Measurements from ENCODE around the gene CADPS. TPM values are rescaled to one million over a fixed set of nuclear protein-coding genes. Genes with fewer than 3 reads are reported as not detected.

Gene CADPS
- total and polyA plus RNA-seq, 2 donors: 2.3 to 4.4 TPM

GRCh38 chr3:62699728-62700127 lies 175.5 kb downstream of the CADPS start:
- 75% methylated on average over 7 of the region's 7 CpGs for WGBS
- no peaks in the 10 kb centered on the region for H3K9me3 ChIP-seq (ENCODE audit: control insufficient read depth in 2 of 2, insufficient read depth in 1 of 2, low read length in 1 of 2)
- DNase-seq (ENCODE audit: low read depth in 6 of 9, low spot score in 9 of 9): no peak

DNA sequence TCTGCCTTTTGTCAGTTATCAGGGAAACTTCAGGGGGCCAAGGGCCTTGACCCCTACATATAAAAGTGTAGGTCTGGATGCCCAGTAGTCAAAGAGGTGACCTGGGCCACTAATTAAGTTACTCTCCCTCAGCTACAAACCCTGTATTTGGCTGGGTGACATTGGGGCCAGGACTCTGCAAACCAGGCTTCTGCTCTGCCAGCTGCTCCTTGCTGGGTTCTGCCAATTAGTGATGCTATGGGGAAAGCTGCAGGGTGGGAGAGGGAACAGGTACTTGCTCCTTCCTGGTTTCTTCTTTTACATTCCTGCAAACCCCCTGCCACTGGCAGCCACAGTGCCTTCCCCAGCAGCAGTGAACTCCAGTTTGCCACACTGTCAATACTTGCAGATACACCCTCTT lies 179.2 kb downstream of the CADPS start:
- no peak for DNase-seq (ENCODE audit: low read depth in 6 of 9, low spot score in 9 of 9)
- no peaks in the 10 kb centered on the region for H3K27me3 ChIP-seq (ENCODE audit: control insufficient read depth in 2 of 2, insufficient read depth in 1 of 2, low read length in 1 of 2)
- H3K27ac ChIP-seq (ENCODE audit: low read depth in 1 of 2, low read length in 1 of 2): no peak overlapping the region
- no peaks in the 10 kb centered on the region for H3K9me3 ChIP-seq (ENCODE audit: control insufficient read depth in 2 of 2, insufficient read depth in 1 of 2, low read length in 1 of 2)
- no peak overlapping the region for H3K4me3 ChIP-seq (ENCODE audit: low read length in 2 of 2)
- H3K36me3 ChIP-seq (ENCODE audit: control insufficient read depth in 2 of 2, insufficient read depth in 2 of 2, low read length in 1 of 2): no peaks in the 10 kb centered on the region
- no peaks in the 10 kb centered on the region for H3K4me1 ChIP-seq (ENCODE audit: control insufficient read depth in 2 of 2, insufficient read depth in 2 of 2, low read length in 2 of 2)

More at GRCh38 chr3:62699728-62700127, 175.5 kb downstream of the CADPS start:
- Histone ChIP-seq H3K27ac (ENCODE audit: low read depth in 1 of 2, low read length in 1 of 2) (no peak overlapping the region), H3K36me3 (ENCODE audit: control insufficient read depth in 2 of 2, insufficient read depth in 2 of 2, low read length in 1 of 2) (no peaks in the 10 kb centered on the region), H3K27me3 (ENCODE audit: control insufficient read depth in 2 of 2, insufficient read depth in 1 of 2, low read length in 1 of 2) (no peaks in the 10 kb centered on the region), H3K4me3 (ENCODE audit: low read length in 2 of 2) (no peak overlapping the region), H3K4me1 (ENCODE audit: control insufficient read depth in 2 of 2, insufficient read depth in 2 of 2, low read length in 2 of 2) (no peaks in the 10 kb centered on the region)

DNA sequence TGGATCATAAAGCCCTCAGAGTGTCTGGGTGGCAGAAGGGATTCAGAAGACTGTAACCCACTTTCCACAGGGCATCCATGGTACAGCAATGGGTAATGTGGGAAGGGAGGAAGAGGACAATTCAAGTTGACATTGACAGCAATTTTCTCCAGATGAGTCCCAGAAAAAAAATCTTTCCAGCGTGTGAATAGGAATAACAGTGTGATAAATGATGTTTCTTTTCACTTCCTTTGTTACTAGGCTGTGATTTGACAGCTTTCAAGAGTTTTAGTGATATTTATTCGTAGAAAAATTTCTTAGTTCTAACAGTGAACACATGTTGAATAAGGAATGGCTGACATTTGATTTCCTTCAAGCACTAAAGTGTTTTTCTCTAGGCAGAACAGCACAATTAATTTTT lies 186.4 kb downstream of the CADPS start:
- no peak overlapping the region for H3K4me3 ChIP-seq (ENCODE audit: low read length in 2 of 2)
- H3K36me3 ChIP-seq (ENCODE audit: control insufficient read depth in 2 of 2, insufficient read depth in 2 of 2, low read length in 1 of 2): no peaks in the 10 kb centered on the region
- H3K27me3 ChIP-seq (ENCODE audit: control insufficient read depth in 2 of 2, insufficient read depth in 1 of 2, low read length in 1 of 2): no peaks in the 10 kb centered on the region
- H3K4me1 ChIP-seq (ENCODE audit: control insufficient read depth in 2 of 2, insufficient read depth in 2 of 2, low read length in 2 of 2): no peaks in the 10 kb centered on the region
- no peaks in the 10 kb centered on the region for H3K9me3 ChIP-seq (ENCODE audit: control insufficient read depth in 2 of 2, insufficient read depth in 1 of 2, low read length in 1 of 2)
- H3K27ac ChIP-seq (ENCODE audit: low read depth in 1 of 2, low read length in 1 of 2): no peak overlapping the region
- 74% methylated on average over 2 of the region's 2 CpGs for WGBS
- no peak for DNase-seq (ENCODE audit: low read depth in 6 of 9, low spot score in 9 of 9)

DNA sequence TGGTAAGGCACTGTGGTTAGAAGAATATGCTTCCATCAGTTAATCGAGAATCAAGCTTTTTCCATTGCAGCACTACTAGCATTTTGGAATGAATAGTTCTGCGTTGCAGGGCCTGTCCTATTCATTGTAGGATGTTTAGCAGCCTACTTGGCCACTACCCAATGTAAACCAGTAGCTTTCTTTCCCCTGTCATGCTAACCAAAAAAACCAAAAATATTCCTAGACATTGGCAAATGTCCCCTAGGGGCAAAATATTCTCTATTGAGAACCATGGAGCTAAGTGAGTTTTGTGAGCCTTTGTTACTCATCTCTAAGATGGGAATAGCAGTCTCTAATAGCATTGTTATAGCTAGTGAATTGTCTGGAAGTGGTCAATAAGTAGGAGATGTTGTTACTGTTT lies 187.2 kb downstream of the CADPS start:
- no peaks in the 10 kb centered on the region for H3K36me3 ChIP-seq (ENCODE audit: control insufficient read depth in 2 of 2, insufficient read depth in 2 of 2, low read length in 1 of 2)
- H3K27ac ChIP-seq (ENCODE audit: low read depth in 1 of 2, low read length in 1 of 2): no peak overlapping the region
- no peaks in the 10 kb centered on the region for H3K27me3 ChIP-seq (ENCODE audit: control insufficient read depth in 2 of 2, insufficient read depth in 1 of 2, low read length in 1 of 2)
- no peak overlapping the region for H3K4me3 ChIP-seq (ENCODE audit: low read length in 2 of 2)
- DNase-seq (ENCODE audit: low read depth in 6 of 9, low spot score in 9 of 9): no peak
- no peaks in the 10 kb centered on the region for H3K9me3 ChIP-seq (ENCODE audit: control insufficient read depth in 2 of 2, insufficient read depth in 1 of 2, low read length in 1 of 2)
- no peaks in the 10 kb centered on the region for H3K4me1 ChIP-seq (ENCODE audit: control insufficient read depth in 2 of 2, insufficient read depth in 2 of 2, low read length in 2 of 2)
- WGBS: 90% methylated on average over 2 of the region's 2 CpGs

DNA sequence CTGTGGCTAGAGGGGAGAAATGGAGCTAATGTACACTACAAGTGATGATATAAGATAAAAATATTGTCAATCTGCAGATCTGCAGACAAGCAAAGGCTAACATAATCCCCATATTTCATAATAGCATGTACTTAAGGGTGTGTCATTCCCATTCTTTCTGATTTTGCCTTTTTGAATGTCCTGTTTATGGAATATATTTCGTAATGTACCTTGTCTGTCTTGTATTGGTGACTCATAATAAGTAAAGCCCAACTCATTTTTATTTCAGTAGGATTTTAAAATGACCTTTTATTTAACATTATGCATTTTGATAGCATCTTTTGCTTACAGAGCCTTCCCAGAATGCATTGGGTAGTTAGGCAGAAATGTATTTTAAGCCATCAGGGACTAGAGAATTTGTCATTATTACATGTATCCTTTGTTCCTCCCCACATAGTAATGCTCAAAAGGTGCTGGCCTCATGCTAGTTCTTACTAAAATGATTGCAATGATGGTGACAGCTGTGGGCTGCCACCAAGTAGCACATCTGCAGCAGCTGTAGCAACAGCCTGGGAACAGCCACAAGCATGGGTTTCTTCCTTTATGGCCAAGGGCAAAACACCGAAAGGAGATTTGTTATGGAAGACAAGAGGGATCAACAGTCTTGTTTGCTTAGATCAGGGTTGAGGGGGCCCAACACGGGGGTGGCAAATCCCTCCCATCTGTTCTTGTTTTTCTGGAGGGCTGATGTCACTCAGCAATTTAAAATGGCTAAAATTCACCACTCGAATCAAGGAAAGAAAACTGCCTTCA lies 188.5 kb downstream of the CADPS start:
- Histone ChIP-seq H3K36me3 (ENCODE audit: control insufficient read depth in 2 of 2, insufficient read depth in 2 of 2, low read length in 1 of 2) (no peaks in the 10 kb centered on the region), H3K4me1 (ENCODE audit: control insufficient read depth in 2 of 2, insufficient read depth in 2 of 2, low read length in 2 of 2) (no peaks in the 10 kb centered on the region), H3K9me3 (ENCODE audit: control insufficient read depth in 2 of 2, insufficient read depth in 1 of 2, low read length in 1 of 2) (no peaks in the 10 kb centered on the region), H3K4me3 (ENCODE audit: low read length in 2 of 2) (no peak overlapping the region), H3K27ac (ENCODE audit: low read depth in 1 of 2, low read length in 1 of 2) (no peak overlapping the region), H3K27me3 (ENCODE audit: control insufficient read depth in 2 of 2, insufficient read depth in 1 of 2, low read length in 1 of 2) (no peaks in the 10 kb centered on the region)
- no peak for DNase-seq (ENCODE audit: low read depth in 6 of 9, low spot score in 9 of 9)
- WGBS: 59% methylated on average over 4 of the region's 4 CpGs

- no peak overlapping the region for H3K27ac ChIP-seq (ENCODE audit: low read depth in 1 of 2, low read length in 1 of 2)
- no peak overlapping the region for H3K4me3 ChIP-seq (ENCODE audit: low read length in 2 of 2)
- no peaks in the 10 kb centered on the region for H3K9me3 ChIP-seq (ENCODE audit: control insufficient read depth in 2 of 2, insufficient read depth in 1 of 2, low read length in 1 of 2)
- WGBS: 95% methylated on average over 2 of the region's 2 CpGs
- no peaks in the 10 kb centered on the region for H3K36me3 ChIP-seq (ENCODE audit: control insufficient read depth in 2 of 2, insufficient read depth in 2 of 2, low read length in 1 of 2)
- DNase-seq (ENCODE audit: low read depth in 6 of 9, low spot score in 9 of 9): no peak
- no peaks in the 10 kb centered on the region for H3K27me3 ChIP-seq (ENCODE audit: control insufficient read depth in 2 of 2, insufficient read depth in 1 of 2, low read length in 1 of 2)
- no peaks in the 10 kb centered on the region for H3K4me1 ChIP-seq (ENCODE audit: control insufficient read depth in 2 of 2, insufficient read depth in 2 of 2, low read length in 2 of 2)
Measured at GRCh38 chr3:62682826-62683225, 192.4 kb downstream of the CADPS start.

DNA sequence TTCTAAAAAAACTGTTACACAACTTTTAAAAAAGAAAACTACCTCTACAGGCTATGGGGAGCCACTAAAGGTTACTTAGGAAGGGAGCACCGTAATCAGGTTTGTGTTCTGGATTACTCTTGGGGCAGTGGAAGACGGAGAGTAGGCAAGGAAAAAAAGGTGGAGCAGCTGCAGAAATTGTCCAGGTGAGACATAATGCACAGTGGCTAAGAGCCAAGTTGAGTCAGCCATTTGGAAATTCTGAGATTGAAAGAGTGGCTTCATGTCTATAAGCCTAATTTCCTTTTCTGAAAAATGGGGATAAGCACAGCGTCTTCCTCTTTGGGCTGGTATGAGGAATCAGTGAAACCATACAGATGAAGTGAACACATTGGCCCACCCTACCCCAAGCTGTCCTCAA lies 195.2 kb downstream of the CADPS start:
- Histone ChIP-seq H3K4me1 (ENCODE audit: control insufficient read depth in 2 of 2, insufficient read depth in 2 of 2, low read length in 2 of 2) (no peaks in the 10 kb centered on the region), H3K36me3 (ENCODE audit: control insufficient read depth in 2 of 2, insufficient read depth in 2 of 2, low read length in 1 of 2) (no peaks in the 10 kb centered on the region), H3K27me3 (ENCODE audit: control insufficient read depth in 2 of 2, insufficient read depth in 1 of 2, low read length in 1 of 2) (no peaks in the 10 kb centered on the region), H3K9me3 (ENCODE audit: control insufficient read depth in 2 of 2, insufficient read depth in 1 of 2, low read length in 1 of 2) (no peaks in the 10 kb centered on the region), H3K4me3 (ENCODE audit: low read length in 2 of 2) (no peak overlapping the region), H3K27ac (ENCODE audit: low read depth in 1 of 2, low read length in 1 of 2) (no peak overlapping the region)
- no peak for DNase-seq (ENCODE audit: low read depth in 6 of 9, low spot score in 9 of 9)
- 91% methylated on average over 3 of the region's 3 CpGs for WGBS

DNA sequence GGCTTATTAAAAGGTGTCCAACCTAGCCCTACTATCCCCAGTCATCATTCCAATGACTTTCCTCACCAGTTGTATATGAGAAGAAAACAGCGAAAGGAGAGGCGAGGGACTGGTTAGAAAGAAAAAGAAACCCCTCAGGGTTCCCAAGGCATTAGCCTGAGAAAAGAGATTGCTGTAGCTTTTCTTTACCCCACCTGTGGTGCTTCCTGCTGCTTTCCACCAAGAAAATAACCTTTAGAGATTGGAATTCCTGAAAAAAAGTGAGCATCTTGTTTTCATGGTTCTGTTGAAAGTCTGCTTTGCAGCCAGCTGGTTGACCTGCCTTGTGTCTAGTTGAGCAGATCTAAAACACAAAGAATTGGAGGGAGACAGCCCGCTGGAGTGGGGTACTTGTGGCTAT lies 196.4 kb downstream of the CADPS start:
- no peak overlapping the region for H3K4me3 ChIP-seq (ENCODE audit: low read length in 2 of 2)
- WGBS: 69% methylated on average over 3 of the region's 3 CpGs
- no peaks in the 10 kb centered on the region for H3K36me3 ChIP-seq (ENCODE audit: control insufficient read depth in 2 of 2, insufficient read depth in 2 of 2, low read length in 1 of 2)
- no peak overlapping the region for H3K27ac ChIP-seq (ENCODE audit: low read depth in 1 of 2, low read length in 1 of 2)
- DNase-seq (ENCODE audit: low read depth in 6 of 9, low spot score in 9 of 9): no peak
- no peaks in the 10 kb centered on the region for H3K4me1 ChIP-seq (ENCODE audit: control insufficient read depth in 2 of 2, insufficient read depth in 2 of 2, low read length in 2 of 2)
- H3K9me3 ChIP-seq (ENCODE audit: control insufficient read depth in 2 of 2, insufficient read depth in 1 of 2, low read length in 1 of 2): no peaks in the 10 kb centered on the region
- H3K27me3 ChIP-seq (ENCODE audit: control insufficient read depth in 2 of 2, insufficient read depth in 1 of 2, low read length in 1 of 2): no peaks in the 10 kb centered on the region

- no peak overlapping the region for H3K4me3 ChIP-seq (ENCODE audit: low read length in 2 of 2)
- H3K27me3 ChIP-seq (ENCODE audit: control insufficient read depth in 2 of 2, insufficient read depth in 1 of 2, low read length in 1 of 2): no peaks in the 10 kb centered on the region
- no peaks in the 10 kb centered on the region for H3K4me1 ChIP-seq (ENCODE audit: control insufficient read depth in 2 of 2, insufficient read depth in 2 of 2, low read length in 2 of 2)
- 61% methylated on average over 1 of the region's 1 CpG for WGBS
- DNase-seq (ENCODE audit: low read depth in 6 of 9, low spot score in 9 of 9): no peak
- no peak overlapping the region for H3K27ac ChIP-seq (ENCODE audit: low read depth in 1 of 2, low read length in 1 of 2)
- H3K36me3 ChIP-seq (ENCODE audit: control insufficient read depth in 2 of 2, insufficient read depth in 2 of 2, low read length in 1 of 2): no peaks in the 10 kb centered on the region
- H3K9me3 ChIP-seq (ENCODE audit: control insufficient read depth in 2 of 2, insufficient read depth in 1 of 2, low read length in 1 of 2): no peaks in the 10 kb centered on the region
Measured at GRCh38 chr3:62677926-62678325, 197.3 kb downstream of the CADPS start.
